Suprapubic skin (tissue), 4 donors: Measurements from ENCODE around the gene SOX12. TPM values are rescaled to one million over a fixed set of nuclear protein-coding genes. Genes with fewer than 3 reads are reported as not detected.

Source experiments
- DNase-seq, 2 donors: peaks; one replicate each; pipeline ENCODE4 v3.0.0-alpha.2; 2019; ENCODE audit warnings: low spot score in 2 of 2
- H3K27ac ChIP-seq: fragments of 200-600 bp; sonication (generic); one replicate; pipeline ENCODE4 v1.5.1; 2019
- H3K27me3 ChIP-seq: fragments of 200-600 bp; sonication (generic); one replicate; pipeline ENCODE4 v1.5.1; 2019
- H3K36me3 ChIP-seq: fragments of 200-600 bp; sonication (generic); one replicate; pipeline ENCODE4 v1.5.1; 2019
- H3K4me1 ChIP-seq: fragments of 200-600 bp; sonication (generic); one replicate; pipeline ENCODE4 v1.5.1; 2019
- H3K4me3 ChIP-seq: fragments of 200-600 bp; sonication (generic); one replicate; pipeline ENCODE4 v1.5.1; 2019; ENCODE audit warnings: mild to moderate bottlenecking
- H3K9me3 ChIP-seq: fragments of 200-600 bp; sonication (generic); one replicate; pipeline ENCODE4 v1.5.1; 2019
- EP300 ChIP-seq: sonication (generic); formaldehyde crosslinking; IDR thresholded peaks from one replicate; pipeline ENCODE4 v1.6.1; 2017; ENCODE audit warnings: antibody characterized with exemption
- POLR2A ChIP-seq, 2 donors: fragments of 450-650 bp; IDR thresholded peaks; one replicate each; pipeline ENCODE4 v1.6.1; 2017; ENCODE audit warnings: antibody characterized with exemption in 2 of 2, mild to moderate bottlenecking in 2 of 2, moderate library complexity in 2 of 2
- POLR2AphosphoS5 ChIP-seq, 3 donors: sonication (generic); formaldehyde crosslinking; IDR thresholded peaks; one replicate each; pipeline ENCODE4 v1.6.1; 2017; ENCODE audit warnings: antibody characterized with exemption in 3 of 3
- WGBS: methylation state at CpG from one replicate; pipeline ENCODE4 v1.1.5; 2018; 5-methylcytosine and 5-hydroxymethylcytosine counted together
- total RNA-seq, 4 donors: library from RNA; depleted of rRNA; stranded (reverse); fragments of >200 nt; gene quantifications; one replicate each; pipeline ENCODE4 v1.1.0, GENCODE V29; 2016
- TF ChIP-seq, protein P1 (sequence below), 2 donors: fragments of 200-600 bp in 1 of 2; fragments of 450-650 bp in 1 of 2; sonication (generic) in 1 of 2; IDR thresholded peaks; one replicate each; pipeline ENCODE4 v1.5.1; 2016 to 2019; ENCODE audit warnings: antibody characterized with exemption in 2 of 2, mild to moderate bottlenecking in 1 of 2, moderate library complexity in 1 of 2

Gene SOX12
- total RNA-seq, 4 donors from 2014 or later = 5.4 to 6.5 (median 5.9) TPM

DNA sequence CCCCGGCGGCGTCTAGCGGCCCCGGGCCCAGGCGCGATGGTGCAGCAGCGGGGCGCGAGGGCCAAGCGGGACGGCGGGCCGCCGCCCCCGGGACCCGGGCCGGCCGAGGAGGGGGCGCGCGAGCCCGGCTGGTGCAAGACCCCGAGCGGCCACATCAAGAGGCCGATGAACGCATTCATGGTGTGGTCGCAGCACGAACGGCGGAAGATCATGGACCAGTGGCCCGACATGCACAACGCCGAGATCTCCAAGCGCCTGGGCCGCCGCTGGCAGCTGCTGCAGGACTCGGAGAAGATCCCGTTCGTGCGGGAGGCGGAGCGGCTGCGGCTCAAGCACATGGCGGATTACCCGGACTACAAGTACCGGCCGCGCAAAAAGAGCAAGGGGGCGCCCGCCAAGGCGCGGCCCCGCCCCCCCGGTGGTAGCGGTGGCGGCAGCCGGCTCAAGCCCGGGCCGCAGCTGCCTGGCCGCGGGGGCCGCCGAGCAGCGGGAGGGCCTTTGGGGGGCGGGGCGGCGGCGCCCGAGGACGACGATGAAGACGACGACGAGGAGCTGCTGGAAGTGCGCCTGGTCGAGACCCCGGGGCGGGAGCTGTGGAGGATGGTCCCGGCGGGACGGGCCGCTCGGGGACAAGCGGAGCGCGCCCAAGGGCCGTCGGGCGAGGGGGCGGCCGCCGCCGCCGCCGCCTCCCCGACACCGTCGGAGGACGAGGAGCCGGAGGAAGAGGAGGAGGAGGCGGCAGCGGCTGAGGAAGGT is 715 bp downstream of the SOX12 start:
- H3K4me3 ChIP-seq = peak overlapping the region; percentile 81
- H3K4me1 ChIP-seq = peaks cover 55% of the 10 kb centered on the region
- TF ChIP-seq POLR2A (IDR thresholded peaks at IDR 0.05) (no peak), POLR2AphosphoS5 (IDR thresholded peaks at IDR 0.05) (no peak), EP300 (no peak)
- TF ChIP-seq, protein P1, sequence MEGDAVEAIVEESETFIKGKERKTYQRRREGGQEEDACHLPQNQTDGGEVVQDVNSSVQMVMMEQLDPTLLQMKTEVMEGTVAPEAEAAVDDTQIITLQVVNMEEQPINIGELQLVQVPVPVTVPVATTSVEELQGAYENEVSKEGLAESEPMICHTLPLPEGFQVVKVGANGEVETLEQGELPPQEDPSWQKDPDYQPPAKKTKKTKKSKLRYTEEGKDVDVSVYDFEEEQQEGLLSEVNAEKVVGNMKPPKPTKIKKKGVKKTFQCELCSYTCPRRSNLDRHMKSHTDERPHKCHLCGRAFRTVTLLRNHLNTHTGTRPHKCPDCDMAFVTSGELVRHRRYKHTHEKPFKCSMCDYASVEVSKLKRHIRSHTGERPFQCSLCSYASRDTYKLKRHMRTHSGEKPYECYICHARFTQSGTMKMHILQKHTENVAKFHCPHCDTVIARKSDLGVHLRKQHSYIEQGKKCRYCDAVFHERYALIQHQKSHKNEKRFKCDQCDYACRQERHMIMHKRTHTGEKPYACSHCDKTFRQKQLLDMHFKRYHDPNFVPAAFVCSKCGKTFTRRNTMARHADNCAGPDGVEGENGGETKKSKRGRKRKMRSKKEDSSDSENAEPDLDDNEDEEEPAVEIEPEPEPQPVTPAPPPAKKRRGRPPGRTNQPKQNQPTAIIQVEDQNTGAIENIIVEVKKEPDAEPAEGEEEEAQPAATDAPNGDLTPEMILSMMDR (IDR thresholded peaks at IDR 0.05) = no peak
- H3K36me3 ChIP-seq = no peaks in the 10 kb centered on the region
- DNase-seq = peak; percentile 84 to 89
- WGBS = 3% methylated on average over 7 of the region's 103 CpGs
- peak overlapping the region; percentile 93 for H3K27ac ChIP-seq
- H3K9me3 ChIP-seq = no peaks in the 10 kb centered on the region
- no peaks in the 10 kb centered on the region for H3K27me3 ChIP-seq

DNA sequence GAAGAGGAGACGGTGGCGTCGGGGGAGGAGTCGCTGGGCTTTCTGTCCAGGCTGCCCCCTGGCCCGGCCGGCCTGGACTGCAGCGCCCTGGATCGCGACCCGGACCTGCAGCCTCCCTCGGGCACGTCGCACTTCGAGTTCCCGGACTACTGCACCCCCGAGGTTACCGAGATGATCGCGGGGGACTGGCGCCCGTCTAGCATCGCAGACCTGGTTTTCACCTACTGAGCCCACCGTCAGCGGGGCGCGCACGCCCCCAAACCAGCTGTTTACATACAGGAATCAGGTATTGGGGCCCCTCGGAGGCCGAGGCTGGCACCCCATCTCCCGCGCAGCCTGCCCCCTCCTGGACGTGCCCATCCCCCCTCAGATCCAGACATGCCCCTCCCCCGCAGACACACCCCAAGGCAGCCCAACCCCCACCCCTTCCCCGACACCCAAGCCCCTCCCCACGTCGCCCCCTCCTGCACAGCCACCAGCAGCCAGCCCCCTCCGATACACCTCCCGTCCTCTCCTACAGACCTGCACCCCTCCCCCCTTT is 1.4 kb downstream of the SOX12 start:
- Histone ChIP-seq H3K27ac (peak overlapping the region; percentile 93), H3K4me3 (peak overlapping the region; percentile 81), H3K9me3 (no peaks in the 10 kb centered on the region), H3K27me3 (no peaks in the 10 kb centered on the region), H3K4me1 (peaks cover 55% of the 10 kb centered on the region), H3K36me3 (no peaks in the 10 kb centered on the region)
- no peak for TF ChIP-seq POLR2AphosphoS5 (IDR thresholded peaks at IDR 0.05)
- no peak for TF ChIP-seq POLR2A (IDR thresholded peaks at IDR 0.05)
- TF ChIP-seq EP300 = no peak
- TF ChIP-seq, protein P1 (IDR thresholded peaks at IDR 0.05) = no peak
- DNase-seq = peak in 1 of 2 donors; percentile 87
- WGBS = 0% methylated on average over 2 of the region's 38 CpGs

DNA sequence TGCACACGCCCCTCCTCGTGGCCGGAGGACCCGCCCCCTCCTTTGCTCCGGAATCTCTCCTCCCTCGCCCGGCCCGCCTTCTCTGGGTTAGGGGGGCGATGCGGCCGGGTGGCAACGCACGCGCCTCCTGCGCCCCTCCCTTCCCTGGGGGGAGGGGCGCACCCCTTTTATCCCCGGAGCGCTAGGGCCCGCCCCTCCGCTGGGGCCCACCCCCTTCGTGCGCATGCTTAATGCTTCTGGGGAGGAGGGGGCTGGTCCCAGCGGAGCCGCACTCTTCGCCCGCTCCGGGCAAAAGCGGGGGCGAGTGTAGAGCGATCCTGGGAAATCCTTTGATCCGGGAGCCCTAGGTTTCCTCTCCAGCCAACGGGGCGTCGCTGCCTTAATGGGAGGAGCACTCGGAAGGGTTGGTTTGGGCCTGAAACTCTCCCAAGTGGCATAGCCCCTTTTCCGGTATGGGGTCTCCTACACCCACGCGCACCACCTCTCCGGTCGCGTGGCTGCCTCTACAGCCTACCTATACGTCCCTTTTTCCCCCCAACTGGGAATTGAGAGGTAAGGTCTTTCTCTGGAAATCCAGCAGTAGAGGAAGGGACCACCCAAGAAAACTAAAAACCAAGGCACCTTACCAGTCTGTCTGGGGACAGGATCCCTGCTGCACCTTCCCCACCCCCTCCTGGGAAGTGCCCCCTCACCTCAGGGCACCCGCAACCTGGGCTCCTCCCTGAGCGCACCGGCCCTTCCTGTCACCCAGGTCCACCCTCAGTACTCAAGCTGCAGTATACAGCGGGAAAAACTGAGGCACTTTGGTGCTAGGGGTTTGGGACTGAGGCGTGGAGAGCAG is 2.1 kb downstream of the SOX12 start:
- 6% methylated on average over 16 of the region's 47 CpGs for WGBS
- peak in 1 of 2 donors; percentile 86 for DNase-seq
- Histone ChIP-seq H3K4me1 (peaks cover 55% of the 10 kb centered on the region), H3K36me3 (no peaks in the 10 kb centered on the region), H3K4me3 (peak overlapping the region; percentile 81), H3K27ac (peak overlapping the region; percentile 93), H3K9me3 (no peaks in the 10 kb centered on the region), H3K27me3 (no peaks in the 10 kb centered on the region)
- no peak for TF ChIP-seq POLR2A (IDR thresholded peaks at IDR 0.05)
- TF ChIP-seq, protein P1 (IDR thresholded peaks at IDR 0.05) = no peak
- TF ChIP-seq POLR2AphosphoS5 (IDR thresholded peaks at IDR 0.05) = no peak
- TF ChIP-seq EP300 = no peak

DNA sequence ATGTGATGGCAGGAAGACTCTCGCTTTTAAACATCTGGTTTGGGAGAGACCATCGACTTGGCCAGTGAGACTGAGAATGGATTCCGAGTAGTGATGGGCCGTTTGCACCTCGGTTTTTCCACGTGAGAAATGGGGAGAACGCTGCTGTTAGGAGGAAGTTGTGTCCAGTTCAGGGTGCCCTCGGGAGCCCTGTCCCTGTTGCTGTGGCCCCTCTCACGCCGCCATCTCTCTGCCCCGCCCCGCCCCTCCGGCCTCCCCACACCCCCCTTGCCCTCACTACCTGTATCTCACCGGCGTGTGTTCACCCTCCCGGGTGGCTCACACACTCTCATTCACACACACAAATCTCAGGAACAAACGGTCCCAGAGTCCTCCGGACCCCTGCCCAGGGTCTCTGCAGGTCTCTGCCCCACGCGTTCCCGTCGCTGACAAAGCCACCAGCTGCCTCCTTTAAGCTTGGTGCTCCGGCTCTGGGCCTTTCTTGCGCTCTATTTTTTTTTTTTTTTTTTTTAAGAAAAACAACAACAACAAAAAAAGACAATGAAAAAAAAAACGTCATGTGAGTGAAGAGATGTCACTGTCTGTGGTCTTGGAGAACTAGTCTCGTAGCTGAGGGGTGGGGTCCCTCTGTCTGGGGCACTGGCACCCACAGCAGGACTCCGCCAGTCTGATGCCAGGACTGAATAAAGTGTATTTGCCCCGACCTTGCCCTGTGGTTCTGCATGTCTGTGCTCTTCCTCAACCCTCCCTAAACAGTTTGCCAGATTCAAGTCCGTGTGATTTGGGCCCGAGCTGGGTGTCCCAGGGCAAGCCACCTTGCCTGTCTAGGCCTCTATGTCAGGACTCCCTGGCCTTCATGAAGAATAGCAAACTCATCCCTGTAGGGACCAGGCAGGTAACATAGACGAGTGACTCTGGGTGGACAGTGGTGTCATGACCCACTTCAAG is 2.9 kb downstream of the SOX12 start:
- Histone ChIP-seq H3K4me3 (peak overlapping the region; percentile 81), H3K27me3 (no peaks in the 10 kb centered on the region), H3K27ac (peak overlapping the region; percentile 93), H3K4me1 (peaks cover 55% of the 10 kb centered on the region), H3K9me3 (no peaks in the 10 kb centered on the region), H3K36me3 (no peaks in the 10 kb centered on the region)
- TF ChIP-seq, protein P1 (IDR thresholded peaks at IDR 0.05) = no peak
- TF ChIP-seq EP300 (no peak), POLR2A (IDR thresholded peaks at IDR 0.05) (no peak), POLR2AphosphoS5 (IDR thresholded peaks at IDR 0.05) (no peak)
- WGBS = 47% methylated on average over 24 of the region's 31 CpGs
- DNase-seq = no peak
